ENCODE measurements around the gene CENATAC.

- 0 out of 2 replicates have a peak, but pooled peaks have one; percentile 43 for TF ChIP-seq GATA2 (IDR thresholded peaks at IDR 0.05; ENCODE audit: low read depth, low read length)
- no peak; the same call in 1 of the 2 replicates for TF ChIP-seq GATA3 (IDR thresholded peaks at IDR 0.05; ENCODE audit: low read depth, low read length)
Measured at GRCh38 chr11:119000906-119001305, 3.0 kb downstream of the CENATAC start.

All from SH-SY5Y (cell line).